ENCODE measurements around the gene FHOD3.

FHOD3 gene

DNA sequence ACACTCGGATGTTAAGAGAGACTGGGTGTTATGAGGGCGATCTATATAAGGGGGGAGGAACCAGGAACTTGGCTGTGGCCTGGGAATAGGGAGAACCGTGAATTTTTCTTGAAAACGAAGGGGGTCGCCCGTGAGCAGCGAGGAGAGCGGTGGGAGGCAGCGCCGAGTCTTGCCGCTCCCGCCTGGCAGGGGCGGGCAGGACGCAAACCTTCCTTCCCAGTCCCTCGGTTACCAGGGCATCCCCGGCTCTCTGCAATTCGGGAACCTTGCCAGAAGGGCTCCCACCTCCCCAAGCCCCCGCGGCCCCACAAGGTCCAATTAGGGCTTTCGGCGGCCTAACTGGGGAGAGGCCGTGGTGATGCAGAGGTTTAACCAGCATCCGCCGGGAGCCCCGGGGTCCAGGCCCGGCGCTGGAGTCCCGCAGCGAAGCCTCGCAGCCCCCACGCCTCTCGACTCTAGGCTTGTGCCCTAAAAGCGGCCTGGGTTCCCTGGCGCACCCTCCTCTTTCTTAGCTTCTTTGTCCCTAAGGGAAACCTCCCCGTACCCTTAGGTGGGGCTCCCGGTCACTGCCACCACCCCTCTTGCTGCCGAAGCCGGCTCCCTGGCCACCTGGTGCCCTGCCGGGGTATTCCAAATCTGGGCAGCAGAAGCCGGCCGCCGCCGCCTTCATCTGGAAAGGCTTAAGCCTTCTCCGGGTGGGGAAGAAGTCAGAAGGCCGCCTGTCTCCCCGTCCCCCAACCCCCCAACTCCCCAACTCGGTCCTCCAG is 680 bp upstream of the FHOD3 start:
- no peak for DNase-seq

- no peak for DNase-seq
These were observed 721 bp downstream of the FHOD3 start for GRCh38 chr18:36298126-36298741.

DNA sequence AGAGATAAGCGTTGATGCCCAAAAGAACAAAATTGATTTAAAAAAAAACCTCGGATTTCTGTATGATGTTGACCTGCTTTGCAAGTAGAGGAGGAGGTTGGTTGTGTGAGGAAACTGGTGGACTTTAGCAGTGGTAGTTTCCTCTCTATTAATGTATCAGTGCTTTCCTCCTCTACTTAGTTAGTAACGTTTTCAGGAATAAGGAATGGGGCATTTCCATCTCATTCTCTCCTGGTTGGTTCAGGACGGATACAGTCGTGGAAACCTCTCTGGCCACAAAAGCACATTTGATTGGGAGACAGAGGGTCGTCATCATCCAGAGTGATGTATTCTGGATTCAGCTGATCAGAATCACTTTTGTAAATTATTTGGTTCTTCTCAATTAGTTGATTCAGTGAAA is 1.5 kb downstream of the FHOD3 start:
- no peak for DNase-seq

- no peak for DNase-seq
These were observed 2.7 kb downstream of the FHOD3 start for GRCh38 chr18:36300211-36300610.

GRCh38 chr18:36301884-36302283 is 4.4 kb downstream of the FHOD3 start:
- DNase-seq = no peak

- no peak for DNase-seq
These were observed 5.2 kb downstream of the FHOD3 start for GRCh38 chr18:36302676-36303075.

GRCh38 chr18:36303211-36303844 is 5.8 kb downstream of the FHOD3 start:
- no peak for DNase-seq

- no peak for DNase-seq
These were observed 7.2 kb downstream of the FHOD3 start for GRCh38 chr18:36304723-36305122.

- no peak for DNase-seq
These were observed 7.9 kb downstream of the FHOD3 start for GRCh38 chr18:36305375-36305774.

- DNase-seq = no peak
These were observed 10.0 kb downstream of the FHOD3 start for GRCh38 chr18:36307513-36307912.

DNA sequence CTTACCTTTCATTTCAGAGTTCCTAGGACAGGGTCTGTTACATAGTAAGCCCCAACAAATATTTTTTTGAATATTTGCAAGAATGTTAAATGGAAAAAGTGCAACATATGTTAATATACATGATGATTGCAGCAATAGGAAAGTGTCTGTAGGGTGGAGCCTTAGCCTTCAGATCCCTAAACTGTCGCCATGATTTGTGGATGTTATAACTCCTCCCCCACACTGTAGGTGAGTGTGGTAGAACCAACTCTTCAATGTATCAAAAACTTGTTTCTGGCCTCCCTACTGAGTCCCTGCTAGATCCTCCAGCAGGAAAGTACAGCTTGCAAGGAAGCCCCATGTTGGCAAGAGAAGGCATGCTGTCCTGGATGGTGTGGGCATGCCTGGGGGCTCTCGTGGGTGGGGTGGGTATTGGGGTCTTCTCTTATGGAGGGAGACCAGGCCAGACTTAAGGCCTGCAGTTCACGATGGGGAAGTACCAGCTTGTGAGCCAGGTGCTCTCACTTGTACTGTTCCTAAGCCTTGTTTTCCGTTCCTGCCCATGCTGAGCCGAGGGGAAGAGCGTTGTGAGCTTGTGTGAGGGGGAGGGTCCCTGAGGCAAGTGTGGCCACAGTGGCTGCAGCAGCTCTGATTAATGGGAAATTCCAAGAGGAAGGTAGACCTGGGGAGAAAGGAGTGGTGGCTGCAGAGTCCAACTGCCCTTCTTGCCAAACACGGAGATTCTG is 11.4 kb downstream of the FHOD3 start:
- no peak for DNase-seq

- DNase-seq = no peak
These were observed 12.2 kb downstream of the FHOD3 start for GRCh38 chr18:36309436-36310391.

- no peak for DNase-seq
These were observed 13.6 kb downstream of the FHOD3 start for GRCh38 chr18:36311026-36311570.

DNA sequence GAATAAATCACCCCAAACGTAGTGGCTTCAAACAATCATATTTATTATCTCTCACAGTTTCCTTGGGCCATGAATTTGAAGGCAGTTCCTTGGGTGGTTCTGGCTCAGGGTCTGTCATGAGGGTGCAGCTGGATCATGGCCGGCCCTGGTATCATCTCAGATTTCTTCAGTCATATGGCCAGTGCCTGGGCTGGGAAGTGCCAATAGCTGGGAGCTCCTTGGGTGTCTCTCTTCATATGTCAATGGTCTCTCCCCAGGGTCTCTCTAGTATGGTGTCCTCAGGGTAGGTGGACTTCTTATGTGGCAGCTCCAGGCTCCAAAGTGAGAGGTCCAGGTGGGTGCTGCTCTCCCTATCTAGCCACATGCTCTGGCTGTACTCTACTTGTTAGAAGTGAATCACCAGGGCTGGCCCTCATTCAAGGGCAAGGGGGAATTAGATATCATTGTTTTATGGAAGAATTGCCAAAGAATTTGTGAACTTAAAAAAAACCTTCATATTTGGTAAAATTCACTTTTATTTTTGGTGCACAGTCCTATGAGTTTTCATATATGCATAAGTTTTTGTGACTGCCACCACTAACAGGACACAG is 15.4 kb downstream of the FHOD3 start:
- DNase-seq = no peak

GRCh38 chr18:36314098-36314497 is 16.6 kb downstream of the FHOD3 start:
- no peak for DNase-seq

DNA sequence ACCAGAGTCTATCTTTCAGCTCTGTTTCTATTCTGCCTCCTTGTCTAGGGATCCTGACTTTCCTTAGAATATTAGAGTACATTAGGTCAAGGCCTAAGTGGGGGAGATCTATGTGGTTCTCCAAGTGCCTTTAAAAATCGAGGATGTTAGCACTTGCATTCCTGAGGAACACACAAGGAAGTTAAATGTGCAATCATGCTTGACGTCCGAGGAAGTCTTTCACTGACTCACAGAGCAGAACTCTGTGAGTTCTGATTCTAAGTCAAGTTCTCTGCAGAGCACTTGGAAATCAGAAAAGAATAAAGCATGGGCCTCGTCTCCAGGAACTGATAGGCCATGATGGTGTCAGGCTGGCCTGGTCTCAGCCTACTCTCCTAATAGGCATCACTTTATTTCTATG is 17.2 kb downstream of the FHOD3 start:
- DNase-seq = no peak

GRCh38 chr18:36315736-36316135 is 18.2 kb downstream of the FHOD3 start:
- no peak for DNase-seq

- no peak for DNase-seq
These were observed 18.7 kb downstream of the FHOD3 start for GRCh38 chr18:36316246-36316645.

DNA sequence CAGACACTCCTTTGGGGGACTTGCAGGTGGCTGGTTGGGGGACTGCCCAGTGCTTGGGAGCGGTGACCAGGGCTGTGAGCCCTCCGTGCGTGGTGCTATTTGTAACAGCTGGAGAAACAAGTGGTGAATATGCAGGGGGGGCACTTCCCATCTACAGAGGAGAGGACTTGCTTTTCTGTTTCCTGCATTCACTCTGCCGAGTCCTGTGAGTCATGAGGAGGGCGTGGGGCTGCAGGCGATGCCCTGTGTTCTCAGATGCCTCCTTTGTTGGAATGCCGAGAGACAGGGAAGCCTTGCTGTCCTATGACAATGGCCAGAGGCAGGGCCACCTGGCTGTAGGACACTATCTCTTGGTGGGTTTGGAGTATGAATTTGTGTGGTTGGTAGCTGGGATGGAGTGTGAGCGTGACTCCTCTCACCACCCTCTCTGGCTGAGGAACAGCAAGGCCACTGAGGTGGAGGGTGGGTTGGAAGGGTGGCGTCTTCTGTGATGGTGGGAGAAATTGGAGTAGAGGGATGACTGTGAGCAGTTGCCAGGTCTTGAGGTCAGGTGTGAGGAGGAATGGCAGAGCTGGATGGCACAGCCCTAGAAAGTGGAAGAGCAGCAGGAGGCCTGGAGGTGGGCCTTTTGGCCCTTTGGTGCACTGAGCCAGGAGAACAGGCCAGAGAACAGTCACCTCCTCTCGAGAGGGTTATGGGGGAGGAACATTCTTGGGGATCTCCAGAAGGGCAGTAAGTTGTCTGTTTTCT is 24.3 kb downstream of the FHOD3 start:
- DNase-seq = no peak

- DNase-seq = no peak
These were observed 24.9 kb downstream of the FHOD3 start for GRCh38 chr18:36322408-36322728.

DNA sequence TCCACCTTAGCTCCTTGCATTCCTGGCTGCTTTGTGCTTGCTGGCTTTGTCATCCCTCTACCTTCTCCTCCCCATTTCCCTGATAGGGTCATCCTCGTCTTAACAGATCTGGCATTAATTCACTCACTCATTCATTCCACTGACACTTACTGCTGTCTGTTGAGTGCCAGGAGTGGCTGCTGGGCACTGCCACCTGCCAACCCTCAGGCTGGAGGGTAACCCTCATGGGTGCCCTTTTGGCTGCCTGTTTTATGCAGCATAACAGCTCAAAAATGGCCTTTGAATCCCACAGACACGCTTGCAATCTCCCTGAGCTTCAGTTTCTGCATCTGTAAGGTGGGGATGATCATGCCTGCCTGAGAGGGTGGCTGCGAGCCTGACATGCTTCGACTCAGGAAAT is 25.2 kb downstream of the FHOD3 start:
- DNase-seq = no peak
